ENCODE data around the gene MEMO1.
"Not testable (repeated sequence)": the region's sequence is repeated elsewhere in the genome, so short reads cannot be mapped to it uniquely, and the experiment has no call there.

Gene MEMO1

GRCh38 chr2:31956934-31957333 is 53.9 kb downstream of the MEMO1 start:
- peak; percentile 49 to 74 (median 64) for DNase-seq

DNA sequence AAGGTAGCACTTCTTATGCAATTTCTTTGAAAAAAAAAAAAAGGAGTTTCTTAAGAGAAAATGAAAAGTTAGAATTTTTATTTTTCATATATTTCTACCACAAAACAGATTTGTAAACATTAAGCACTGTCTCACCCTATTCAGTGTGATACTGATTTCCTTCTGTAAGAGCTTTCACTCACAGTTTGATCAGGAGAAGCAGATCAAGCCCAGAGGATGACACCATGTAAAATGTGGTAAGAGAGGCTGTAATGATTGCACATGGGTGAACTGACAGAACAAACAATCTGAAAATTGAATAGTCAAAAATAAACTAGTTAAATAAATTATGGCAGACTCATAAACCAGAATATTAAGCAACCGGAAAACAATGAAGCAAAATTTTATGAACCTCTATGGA is 54.5 kb downstream of the MEMO1 start:
- peak in 3 of 4 experiments; percentile 5 to 39 (median 37) for DNase-seq

DNA sequence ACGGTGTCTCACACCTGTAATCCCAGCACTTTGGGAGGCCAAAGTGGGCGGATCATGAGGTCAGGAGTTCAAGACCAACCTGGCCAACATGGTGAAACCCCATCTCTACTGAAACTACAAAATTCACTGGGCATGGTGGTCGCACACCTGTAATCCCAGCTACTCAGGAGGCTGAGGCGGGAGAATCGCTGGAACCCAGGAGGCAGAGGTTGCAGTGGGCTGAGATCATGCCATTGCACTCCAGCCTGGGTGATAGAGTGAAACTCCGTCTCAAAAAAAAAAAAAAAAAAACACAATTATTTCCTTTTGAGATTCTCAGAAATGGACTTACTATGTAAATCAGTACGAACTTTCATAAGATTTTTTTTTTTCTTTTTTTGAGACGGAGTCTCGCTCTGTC is 57.7 kb downstream of the MEMO1 start:
- not testable (repeated sequence) for DNase-seq

DNA sequence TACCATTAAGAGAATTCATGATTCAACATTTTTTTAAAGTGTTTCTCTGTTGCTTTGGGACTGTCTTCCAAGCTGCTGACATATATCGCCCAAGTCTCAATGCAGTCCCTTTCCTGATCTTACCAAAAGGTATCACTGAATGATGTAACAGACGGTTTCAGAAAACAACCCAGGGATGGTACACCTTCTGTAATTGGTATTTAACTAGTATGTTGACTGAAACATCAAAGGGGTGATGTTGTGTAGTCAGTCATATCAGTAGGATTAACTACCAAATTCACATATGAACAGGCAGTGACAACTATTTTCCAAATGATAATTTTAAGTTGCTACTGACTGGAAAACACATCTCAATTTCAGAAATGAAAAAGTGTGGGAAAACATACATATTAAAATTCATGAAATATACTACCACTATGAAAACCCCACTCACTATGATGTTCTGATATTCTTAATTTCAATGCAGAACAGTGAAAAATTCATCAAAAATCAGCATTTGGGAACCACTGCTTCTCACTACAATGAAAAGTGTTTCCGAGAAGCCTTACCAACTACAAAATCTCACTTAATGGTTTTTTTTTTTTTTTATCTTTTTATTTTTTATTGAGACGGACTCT is 59.8 kb downstream of the MEMO1 start:
- no peak for DNase-seq

DNA sequence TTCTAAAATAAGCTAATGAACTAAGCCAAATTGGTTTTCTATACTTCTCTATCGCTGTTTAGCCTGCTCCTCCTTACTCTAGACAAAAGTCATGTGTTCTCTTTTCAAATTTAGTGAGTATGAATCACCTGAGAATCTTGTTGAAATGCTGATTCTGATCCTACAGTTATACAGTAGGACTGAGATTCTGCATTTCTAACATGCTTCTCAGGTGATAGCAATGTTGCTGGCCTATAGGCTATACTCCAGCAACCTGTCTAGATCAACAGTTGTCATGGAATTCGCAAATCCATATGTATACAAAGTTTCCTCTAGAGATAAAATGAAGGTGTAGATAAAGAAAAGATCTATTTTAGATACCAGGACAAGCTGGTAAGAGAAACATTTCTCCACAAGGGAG is 62.9 kb downstream of the MEMO1 start:
- DNase-seq: no peak

DNA sequence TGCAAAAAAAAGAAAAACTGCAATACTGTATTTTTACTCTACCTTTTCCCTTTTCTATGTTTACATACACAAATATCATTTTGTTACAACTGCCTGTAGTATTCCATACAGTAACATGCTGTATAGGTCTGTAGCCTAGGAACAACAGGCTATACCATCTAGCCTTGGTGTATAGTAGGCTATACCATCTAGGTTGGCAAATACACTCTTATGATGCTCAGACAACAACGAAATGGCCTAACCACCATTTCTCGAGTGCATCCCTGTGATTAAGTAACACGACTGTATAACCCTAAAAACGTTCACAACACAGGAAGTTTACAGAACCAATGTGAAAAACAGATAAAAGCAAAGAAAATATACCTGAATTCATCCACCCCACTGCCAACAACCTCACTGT is 64.0 kb downstream of the MEMO1 start:
- no peak for DNase-seq

DNA sequence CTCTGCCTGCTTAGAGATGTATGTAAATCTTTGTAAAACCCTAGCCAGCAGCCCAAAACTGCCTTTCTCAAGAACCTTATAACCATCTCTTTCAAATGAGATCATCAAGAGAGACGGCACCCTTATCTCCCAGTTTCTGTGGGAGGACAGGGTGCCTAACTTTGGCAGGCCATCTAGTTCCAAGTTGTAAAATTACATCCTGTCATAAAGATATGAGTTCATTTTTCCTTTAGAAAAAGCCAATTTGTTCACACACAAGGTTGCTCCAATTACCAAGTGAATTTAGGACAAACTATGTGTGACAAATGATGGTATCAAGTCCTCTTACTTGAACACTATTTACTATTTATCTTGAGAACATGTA is 65.3 kb downstream of the MEMO1 start:
- no peak for DNase-seq

GRCh38 chr2:31944828-31945571 is 65.8 kb downstream of the MEMO1 start:
- DNase-seq: no peak

- peak in 1 of 4 experiments; percentile 4 for DNase-seq
Observed at GRCh38 chr2:31943636-31944225, 67.1 kb downstream of the MEMO1 start.

- no peak for DNase-seq
Observed at GRCh38 chr2:31940920-31941319, 69.9 kb downstream of the MEMO1 start.

DNA sequence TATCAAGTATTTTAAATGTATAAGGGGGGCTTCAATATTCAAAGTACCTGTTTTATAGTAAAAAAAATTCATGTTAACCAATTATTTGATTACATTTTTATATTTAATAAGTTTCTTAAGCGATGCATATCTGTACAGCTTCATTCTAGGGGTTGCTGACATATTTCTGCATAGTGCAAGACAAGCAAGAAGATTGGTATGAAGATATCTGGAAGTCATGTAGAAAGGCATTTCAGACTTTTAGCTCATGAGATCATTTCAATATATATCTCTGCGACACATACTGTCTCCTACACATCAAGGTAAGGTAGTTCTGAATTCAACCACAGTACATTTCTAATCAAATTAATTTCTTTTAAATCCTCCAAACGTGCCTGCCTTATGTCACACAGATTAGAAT is 73.1 kb downstream of the MEMO1 start:
- DNase-seq: no peak

- DNase-seq: no peak
Observed at GRCh38 chr2:31935370-31935769, 75.4 kb downstream of the MEMO1 start.

GRCh38 chr2:31933066-31933465 is 77.7 kb downstream of the MEMO1 start:
- peak; percentile 6 to 53 (median 38) for DNase-seq

GRCh38 chr2:31932589-31932988 is 78.2 kb downstream of the MEMO1 start:
- DNase-seq: no peak

DNA sequence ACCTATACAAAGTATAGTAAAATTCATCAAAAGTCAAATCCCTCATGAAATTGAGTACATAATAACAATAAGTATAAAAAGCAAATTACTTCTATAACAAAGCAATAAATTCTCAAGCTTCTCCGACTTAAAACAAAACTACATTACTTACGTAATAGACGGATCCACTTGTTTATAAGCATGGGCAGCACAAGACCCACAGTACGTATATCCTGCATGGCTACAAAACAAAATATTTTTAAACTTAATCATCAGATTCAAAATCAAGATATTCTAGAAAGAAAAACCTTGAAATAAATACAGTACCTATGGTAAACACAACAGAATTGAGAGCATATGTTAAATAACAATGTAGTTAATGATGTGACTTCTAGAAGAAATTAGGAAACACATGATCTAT is 78.9 kb downstream of the MEMO1 start:
- DNase-seq: no peak

DNA sequence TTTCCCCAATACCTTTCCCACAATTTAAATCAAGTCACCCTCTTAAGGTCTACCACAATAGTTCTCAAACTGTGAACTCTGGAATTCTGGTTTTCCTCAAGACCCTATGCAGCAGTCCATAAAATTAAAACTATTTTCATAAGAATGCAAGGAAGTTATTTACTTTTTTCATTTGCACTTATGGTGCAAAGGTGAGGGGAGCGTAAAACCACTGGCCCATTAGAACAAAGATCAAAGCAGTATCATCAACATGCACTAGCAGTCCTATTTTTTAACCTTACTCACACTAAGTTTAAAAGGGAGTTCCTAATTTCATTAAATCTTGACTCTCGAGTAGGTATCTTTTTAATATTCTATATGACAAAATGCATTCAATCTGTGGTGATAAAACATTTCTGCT is 85.3 kb downstream of the MEMO1 start:
- DNase-seq: no peak

DNA sequence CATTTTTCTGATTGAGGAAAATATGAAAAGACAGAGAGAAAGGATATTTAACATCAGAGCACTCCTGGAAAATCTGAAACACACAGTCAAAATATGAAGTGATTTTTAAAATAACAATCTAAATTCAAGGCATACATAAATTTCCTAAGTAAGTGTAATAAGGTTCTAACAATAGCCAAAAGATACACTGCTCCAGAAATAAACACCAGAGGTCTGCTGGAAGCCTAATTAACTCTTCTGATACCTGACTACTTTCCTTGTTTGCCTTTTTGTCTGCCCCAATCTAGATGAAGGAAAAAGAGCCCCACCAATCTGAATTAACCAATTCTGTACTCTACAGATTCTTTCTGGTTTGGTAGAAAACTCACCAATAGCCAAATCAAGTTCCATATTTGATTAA is 87.1 kb downstream of the MEMO1 start:
- DNase-seq: no peak

DNA sequence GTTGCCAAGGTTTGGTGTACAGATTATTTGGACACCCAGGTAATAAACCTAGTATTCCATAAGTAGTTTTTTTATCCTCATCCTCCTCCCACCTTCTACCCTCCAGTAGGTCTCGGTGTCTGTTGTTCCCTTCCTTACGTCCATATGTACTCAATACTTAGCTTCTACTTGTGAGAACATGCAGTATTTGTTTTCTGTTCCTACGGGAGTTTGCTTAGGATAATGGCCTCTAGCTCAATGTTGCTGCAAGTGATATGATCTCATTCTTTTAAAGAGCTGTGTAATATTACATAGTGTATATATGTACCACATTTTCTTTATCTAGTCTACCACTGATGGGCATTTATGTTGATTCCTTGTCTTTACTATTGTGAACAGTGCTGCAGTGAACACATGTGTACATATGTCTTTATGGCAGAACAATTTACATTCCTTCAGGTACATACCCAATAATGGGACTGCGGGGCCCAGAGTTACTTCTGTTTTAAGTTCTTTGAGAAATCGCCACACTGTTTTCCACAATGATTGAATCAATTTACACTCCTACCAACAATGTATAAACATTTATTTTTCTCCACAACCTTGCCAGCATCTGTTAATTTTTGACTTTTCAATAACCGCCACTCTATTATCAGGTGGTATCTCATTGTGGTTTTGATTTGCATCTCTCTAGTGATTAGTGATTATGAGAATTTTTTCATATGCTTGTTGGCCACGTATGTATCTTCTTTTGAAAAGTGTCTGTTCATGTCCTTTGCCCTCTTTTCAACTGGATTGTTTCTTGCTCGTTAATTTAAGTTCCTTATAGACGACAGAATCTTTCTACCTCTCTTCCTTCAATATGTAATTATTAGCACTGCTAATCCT is 88.0 kb downstream of the MEMO1 start:
- DNase-seq: no peak

DNA sequence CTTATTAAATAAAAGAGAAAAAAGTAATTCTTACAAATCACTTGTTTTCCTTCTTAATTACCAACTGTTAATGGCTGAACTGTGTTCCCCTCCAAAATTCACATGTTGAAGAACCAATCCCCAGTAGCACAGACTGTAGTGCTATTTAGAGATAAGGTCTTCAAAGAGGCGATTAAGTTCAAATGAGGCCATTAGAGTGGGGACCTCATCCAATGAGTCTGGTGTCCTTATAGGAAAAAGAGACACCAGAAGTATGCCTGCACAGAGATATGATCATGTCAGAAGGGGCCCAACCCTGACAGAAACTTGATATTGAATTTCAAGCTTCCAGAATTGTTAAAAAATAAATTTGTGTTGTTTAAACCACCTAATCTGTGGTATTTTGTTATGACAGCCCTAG is 89.8 kb downstream of the MEMO1 start:
- DNase-seq: no peak

GRCh38 chr2:31919499-31919898 is 91.3 kb downstream of the MEMO1 start:
- DNase-seq: no peak

GRCh38 chr2:31909661-31910060 is 101.1 kb downstream of the MEMO1 start:
- DNase-seq: no peak

DNA sequence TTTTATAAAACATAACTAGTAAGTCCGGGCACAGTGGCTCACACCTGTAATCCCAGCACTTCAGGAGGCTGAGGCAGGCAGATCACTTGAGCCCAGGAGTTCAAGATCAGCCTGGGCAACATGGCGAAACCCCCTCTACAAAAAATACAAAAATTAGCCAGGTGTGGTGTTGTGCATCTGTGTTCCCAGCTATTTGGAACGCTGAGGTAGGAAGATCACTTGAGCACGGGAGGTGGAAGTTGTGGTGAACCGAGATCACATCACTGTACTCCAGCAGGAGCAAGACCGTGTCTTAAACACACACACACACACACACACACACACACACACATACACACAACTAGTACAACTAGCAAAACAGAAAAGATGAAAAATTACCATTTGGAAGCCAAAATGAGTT is 103.3 kb downstream of the MEMO1 start:
- DNase-seq: not testable (repeated sequence)

DNA sequence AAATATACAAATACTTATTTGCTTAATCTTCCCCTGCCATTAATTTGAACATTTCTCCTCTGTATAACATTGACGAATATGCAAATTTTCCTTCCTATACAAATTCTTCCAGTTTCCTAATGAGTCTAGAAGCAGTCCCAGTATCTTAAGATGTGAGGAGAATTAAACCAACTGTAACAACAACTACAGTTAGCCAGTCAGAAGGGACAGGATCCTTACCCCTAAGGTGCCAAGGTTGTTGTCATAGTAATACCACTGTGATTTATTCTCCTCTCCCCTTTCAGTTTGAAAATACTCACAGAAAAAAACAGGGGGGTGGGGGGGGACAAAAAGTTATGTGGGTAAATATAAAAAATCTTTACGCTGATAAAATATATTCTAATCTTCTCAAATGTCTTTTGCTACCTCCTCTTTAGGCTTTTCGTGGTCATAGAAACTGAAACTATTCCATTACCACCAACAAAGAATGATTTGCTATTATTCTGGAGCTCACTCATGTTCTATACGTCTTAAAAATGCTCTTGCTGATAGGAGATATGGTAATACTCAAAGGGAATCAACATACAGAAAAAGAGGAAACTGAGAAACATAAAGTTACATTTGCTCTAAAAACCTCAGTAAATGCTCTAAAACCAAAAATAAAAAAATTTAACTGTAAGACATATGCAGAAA is 107.6 kb downstream of the MEMO1 start:
- DNase-seq: no peak

Measured in suppressor macrophage (primary cell).